Cardiac muscle cell (in vitro differentiated cells and primary cell): ENCODE data around the gene LONRF2. TPM values are rescaled to one million over a fixed set of nuclear protein-coding genes. Genes with fewer than 3 reads are reported as not detected.

Experiments
- DNase-seq, 2 donors: peaks; one replicate each; pipeline versions ENCODE4 v3.0.0 to v3.0.0-alpha.2; 2010 to 2017; ENCODE audit warnings: low read depth in 1 of 2, low spot score in 1 of 2
- H3K27ac ChIP-seq: fragments of 200-600 bp; sonication (generic); 2 replicates; pipeline ENCODE4 v1.5.1; 2016
- H3K27me3 ChIP-seq: fragments of 200-600 bp; sonication (generic); 2 replicates; pipeline ENCODE4 v1.6.0; 2016; ENCODE audit warnings: control low read depth
- H3K36me3 ChIP-seq: fragments of 200-600 bp; sonication (generic); 2 replicates; pipeline ENCODE4 v1.5.1; 2016; ENCODE audit warnings: control low read depth
- H3K4me1 ChIP-seq: fragments of 200-600 bp; sonication (generic); 2 replicates; pipeline ENCODE4 v1.8.1; 2017; ENCODE audit warnings: low read depth, mild to moderate bottlenecking, mixed run types
- H3K4me3 ChIP-seq: fragments of 200-600 bp; sonication (generic); 2 replicates; pipeline ENCODE4 v1.5.1; 2016; ENCODE audit warnings: mild to moderate bottlenecking
- H3K9me3 ChIP-seq: fragments of 200-600 bp; sonication (generic); 2 replicates; pipeline ENCODE4 v1.5.1; 2017; ENCODE audit warnings: low read depth, mild to moderate bottlenecking, control low read depth
- polyA plus RNA-seq: library from polyadenylated mRNA; unstranded; fragments of >200 nt; fragmentation: Nextera tagmentation; extraction: Ambion mirVana; gene quantifications from 2 replicates; pipeline ENCODE4 v1.2.1, GENCODE V29; 2016
- total RNA-seq: library from RNA; depleted of rRNA; stranded (reverse); fragments of >200 nt; gene quantifications from 2 replicates; pipeline ENCODE4 v1.2.3, GENCODE V29; 2016
- TF ChIP-seq, protein P1 (sequence below): IDR thresholded peaks from 2 replicates; pipeline ENCODE4 v1.5.1; 2012; ENCODE audit warnings: low read depth, mild to moderate bottlenecking, low read length

LONRF2 gene
- total and polyA plus RNA-seq, 2 experiments from 2014 or later, result 0.83 to 1.3 TPM

DNA sequence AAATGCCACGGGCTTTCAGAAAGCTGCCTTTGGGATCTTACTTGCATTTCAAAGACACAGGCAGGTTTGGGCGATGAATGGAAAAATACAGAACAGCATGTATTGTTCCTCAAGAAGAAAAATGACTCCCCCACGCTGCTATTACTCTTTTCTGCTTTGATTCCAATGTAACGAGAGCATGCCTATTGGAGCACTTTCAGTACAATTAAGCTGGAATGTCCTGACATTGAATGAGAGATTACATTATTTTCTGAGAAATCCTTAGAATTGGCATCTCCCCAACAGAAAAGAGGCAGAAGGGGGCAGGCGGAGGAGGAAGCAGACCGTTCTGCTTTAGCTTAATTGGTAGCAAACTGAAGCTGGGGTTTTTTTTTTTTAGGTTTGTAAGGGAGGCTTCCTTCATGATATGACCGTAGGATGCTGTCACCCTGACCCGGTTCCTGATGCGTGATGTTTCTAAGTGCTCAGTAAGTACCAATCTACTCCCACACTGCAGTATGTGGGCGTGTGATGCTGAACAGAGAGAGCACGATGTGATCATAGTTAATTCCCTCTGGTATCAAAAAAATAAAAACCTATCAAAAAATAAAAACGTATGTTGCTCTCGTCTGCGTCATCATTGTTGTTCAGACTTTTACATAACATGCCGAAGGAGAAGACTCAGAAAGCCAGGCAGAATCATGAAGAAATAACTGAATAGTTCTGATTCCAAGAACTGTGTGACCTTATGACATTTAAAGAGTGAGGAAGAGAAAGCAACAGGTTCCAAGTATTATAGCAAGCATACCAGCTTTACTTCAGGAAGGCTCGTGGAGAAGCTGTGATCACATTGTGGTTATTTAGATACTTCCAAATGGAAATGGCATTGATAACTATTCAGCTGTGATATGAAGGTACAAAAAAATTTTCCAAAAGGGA lies 40.5 kb downstream of the LONRF2 start:
- Histone ChIP-seq H3K36me3 (no peaks in the 10 kb centered on the region), H3K4me1 (no peaks in the 10 kb centered on the region), H3K27ac (no peak overlapping the region), H3K9me3 (no peaks in the 10 kb centered on the region), H3K27me3 (no peaks in the 10 kb centered on the region), H3K4me3 (no peak overlapping the region)
- TF ChIP-seq, protein P1, sequence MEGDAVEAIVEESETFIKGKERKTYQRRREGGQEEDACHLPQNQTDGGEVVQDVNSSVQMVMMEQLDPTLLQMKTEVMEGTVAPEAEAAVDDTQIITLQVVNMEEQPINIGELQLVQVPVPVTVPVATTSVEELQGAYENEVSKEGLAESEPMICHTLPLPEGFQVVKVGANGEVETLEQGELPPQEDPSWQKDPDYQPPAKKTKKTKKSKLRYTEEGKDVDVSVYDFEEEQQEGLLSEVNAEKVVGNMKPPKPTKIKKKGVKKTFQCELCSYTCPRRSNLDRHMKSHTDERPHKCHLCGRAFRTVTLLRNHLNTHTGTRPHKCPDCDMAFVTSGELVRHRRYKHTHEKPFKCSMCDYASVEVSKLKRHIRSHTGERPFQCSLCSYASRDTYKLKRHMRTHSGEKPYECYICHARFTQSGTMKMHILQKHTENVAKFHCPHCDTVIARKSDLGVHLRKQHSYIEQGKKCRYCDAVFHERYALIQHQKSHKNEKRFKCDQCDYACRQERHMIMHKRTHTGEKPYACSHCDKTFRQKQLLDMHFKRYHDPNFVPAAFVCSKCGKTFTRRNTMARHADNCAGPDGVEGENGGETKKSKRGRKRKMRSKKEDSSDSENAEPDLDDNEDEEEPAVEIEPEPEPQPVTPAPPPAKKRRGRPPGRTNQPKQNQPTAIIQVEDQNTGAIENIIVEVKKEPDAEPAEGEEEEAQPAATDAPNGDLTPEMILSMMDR, result no peak
- peak in 1 of 2 donors; percentile 75 for DNase-seq

DNA sequence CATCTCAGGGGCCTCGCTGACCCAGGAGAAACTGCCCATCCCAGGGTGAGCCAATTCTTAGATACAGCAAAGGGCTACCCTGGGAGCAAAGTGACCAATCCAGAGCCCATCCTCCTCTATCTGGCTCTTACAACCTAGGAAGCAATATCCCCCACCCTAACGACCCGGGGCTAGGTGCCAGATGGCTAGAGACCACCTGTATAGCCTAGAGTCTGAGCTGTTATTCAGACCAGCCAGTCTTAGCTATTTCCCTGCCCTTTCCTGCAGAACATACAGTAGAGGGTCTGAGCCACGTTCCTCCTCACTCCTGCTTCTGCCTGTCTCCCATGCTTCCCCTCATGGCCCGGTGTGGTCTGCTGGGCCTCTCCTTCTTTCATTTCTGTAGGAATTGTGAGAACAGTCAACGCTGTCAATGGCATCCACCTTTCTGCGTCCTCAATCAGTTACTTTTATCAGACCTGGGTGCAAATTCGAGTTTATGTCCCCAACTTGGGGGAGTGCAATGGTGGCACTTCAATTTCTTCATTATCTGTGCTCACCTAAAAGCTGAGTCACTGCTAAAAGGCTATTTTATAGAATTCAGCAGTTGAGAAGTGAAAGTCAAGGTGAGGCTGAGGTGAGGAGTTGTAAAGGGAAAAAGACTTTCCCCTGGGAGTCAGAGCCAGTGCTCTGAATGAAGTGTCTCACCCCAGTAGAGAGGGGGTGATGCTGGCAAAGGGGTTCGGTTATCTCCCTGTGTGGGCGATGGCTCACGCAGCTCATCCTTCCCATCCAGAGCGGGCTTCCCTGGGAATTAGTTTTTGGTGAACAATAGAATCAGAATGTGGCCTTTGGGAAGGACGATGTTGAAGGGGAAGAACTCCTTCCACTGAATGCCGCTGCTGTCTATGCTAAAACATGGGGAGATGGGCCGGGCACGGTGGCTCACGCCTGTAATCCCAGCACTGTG lies 42.4 kb downstream of the LONRF2 start:
- Histone ChIP-seq H3K36me3 (no peaks in the 10 kb centered on the region), H3K27ac (no peak overlapping the region), H3K4me3 (no peak overlapping the region), H3K27me3 (no peaks in the 10 kb centered on the region), H3K9me3 (no peaks in the 10 kb centered on the region), H3K4me1 (no peaks in the 10 kb centered on the region)
- DNase-seq, result no peak
- TF ChIP-seq, protein P1, result no peak

DNA sequence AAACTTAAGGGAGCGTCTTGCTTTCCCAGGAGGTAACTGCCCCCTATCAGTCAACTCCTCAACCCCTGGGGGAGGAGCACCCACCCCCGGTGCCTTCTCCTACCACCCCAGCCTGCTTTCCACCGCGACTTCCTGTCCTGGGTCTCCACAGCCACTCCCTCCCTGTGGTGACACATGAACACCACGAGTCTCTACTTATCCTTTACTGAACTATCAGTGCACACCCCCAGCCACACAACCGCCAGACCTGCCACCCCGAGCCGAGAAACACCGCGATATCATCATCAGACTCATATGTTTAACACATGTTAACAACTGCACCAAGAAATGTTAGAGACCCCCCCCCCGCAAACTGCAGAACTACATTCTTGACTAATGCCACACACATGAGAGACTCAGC lies 43.3 kb downstream of the LONRF2 start:
- Histone ChIP-seq H3K4me3 (no peak overlapping the region), H3K9me3 (no peaks in the 10 kb centered on the region), H3K36me3 (no peaks in the 10 kb centered on the region), H3K27me3 (no peaks in the 10 kb centered on the region), H3K4me1 (no peaks in the 10 kb centered on the region), H3K27ac (no peak overlapping the region)
- no peak for DNase-seq
- TF ChIP-seq, protein P1, result no peak

DNA sequence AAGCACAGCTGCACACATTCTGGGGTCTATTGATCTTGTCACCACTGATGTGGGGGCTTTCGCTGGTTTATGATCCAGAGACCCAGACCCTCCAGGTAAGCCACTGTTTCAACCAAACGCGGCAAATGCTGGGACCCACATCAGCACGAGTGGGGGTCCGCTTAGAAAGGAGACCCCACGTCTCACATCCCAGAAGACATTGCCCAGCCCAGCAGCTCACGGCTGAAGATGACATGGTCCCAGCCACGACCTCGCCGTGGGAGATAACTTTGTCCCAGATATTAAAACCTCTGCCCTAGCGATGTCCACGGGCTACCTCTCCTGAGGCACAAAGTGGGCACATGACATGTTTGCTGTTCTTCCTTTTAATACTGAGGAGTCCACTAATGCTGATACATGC lies 43.8 kb downstream of the LONRF2 start:
- no peak for DNase-seq
- no peak overlapping the region for H3K4me3 ChIP-seq
- TF ChIP-seq, protein P1, result no peak

DNA sequence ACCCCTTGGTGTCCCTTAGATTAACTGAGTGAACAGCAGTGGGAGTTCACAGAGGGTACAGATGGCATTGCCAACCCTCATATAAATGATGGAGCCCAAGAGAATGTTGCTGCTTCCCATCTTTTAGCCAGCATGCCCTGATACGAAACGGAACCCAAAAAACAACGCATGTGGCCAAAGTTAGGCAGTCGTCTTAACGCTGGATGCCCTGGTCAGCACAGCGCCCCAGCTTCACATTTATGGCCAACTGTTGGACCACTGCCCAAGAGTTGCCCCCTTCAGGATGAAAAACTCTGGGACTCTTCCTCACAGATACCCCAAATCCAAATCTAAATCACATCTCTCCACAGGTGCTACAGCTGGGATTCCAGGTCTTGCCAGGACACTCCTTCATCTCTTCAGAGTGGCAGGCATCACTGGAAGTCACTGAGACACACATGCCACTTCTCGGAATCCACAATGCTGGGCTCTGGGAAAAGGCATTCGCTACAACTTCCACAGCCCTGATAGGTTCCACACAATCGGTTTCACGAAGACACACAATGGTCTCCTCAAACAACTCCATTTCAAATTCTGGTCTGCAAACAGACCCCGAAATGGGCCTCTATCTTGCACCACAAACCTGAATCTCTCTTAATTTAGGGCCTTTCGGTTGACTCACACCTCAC lies 44.6 kb downstream of the LONRF2 start:
- H3K27ac ChIP-seq, result no peak overlapping the region
- H3K36me3 ChIP-seq, result no peaks in the 10 kb centered on the region
- no peak overlapping the region for H3K4me3 ChIP-seq
- TF ChIP-seq, protein P1, result no peak
- H3K27me3 ChIP-seq, result no peaks in the 10 kb centered on the region
- no peaks in the 10 kb centered on the region for H3K4me1 ChIP-seq
- no peak for DNase-seq
- no peaks in the 10 kb centered on the region for H3K9me3 ChIP-seq

More for the DNA sequence above, 43.8 kb downstream of the LONRF2 start:
- no peaks in the 10 kb centered on the region for H3K27me3 ChIP-seq
- H3K4me1 ChIP-seq, result no peaks in the 10 kb centered on the region
- H3K36me3 ChIP-seq, result no peaks in the 10 kb centered on the region
- H3K27ac ChIP-seq, result no peak overlapping the region
- no peaks in the 10 kb centered on the region for H3K9me3 ChIP-seq
